Measurements from ENCODE around the gene OXSM.

DNA sequence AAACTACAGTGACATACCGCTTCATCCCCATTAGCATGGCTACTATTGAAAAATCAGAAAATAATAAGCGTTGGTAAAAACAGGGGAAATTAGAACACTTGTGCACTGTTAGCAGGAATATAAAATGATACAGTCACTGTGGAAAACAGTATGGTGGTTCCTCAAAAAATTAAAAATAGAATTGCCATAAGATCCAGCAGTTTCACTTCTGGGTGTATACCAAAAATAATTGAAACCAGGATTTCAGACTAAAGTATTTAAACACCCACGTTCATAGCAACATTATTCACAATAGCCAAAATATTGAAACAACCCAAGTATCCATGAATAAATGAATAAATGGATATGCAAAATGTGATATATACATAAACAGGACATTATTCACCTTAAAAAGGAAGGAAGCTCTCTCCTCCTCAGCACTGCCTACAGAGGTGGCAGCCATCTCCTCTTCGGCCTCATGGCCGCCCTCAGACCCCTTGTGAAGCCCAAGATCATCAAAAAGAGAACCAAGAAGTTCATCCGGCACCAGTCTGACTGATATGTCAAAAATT lies 40.8 kb upstream of the OXSM start:
- TF ChIP-seq POLR2AphosphoS5 (IDR thresholded peaks at IDR 0.05; ENCODE audit: insufficient read depth in 1 of 2, low read depth in 1 of 2) (no peak), POLR2A (IDR thresholded peaks at IDR 0.05) (no peak)
- TF ChIP-seq, protein P1, sequence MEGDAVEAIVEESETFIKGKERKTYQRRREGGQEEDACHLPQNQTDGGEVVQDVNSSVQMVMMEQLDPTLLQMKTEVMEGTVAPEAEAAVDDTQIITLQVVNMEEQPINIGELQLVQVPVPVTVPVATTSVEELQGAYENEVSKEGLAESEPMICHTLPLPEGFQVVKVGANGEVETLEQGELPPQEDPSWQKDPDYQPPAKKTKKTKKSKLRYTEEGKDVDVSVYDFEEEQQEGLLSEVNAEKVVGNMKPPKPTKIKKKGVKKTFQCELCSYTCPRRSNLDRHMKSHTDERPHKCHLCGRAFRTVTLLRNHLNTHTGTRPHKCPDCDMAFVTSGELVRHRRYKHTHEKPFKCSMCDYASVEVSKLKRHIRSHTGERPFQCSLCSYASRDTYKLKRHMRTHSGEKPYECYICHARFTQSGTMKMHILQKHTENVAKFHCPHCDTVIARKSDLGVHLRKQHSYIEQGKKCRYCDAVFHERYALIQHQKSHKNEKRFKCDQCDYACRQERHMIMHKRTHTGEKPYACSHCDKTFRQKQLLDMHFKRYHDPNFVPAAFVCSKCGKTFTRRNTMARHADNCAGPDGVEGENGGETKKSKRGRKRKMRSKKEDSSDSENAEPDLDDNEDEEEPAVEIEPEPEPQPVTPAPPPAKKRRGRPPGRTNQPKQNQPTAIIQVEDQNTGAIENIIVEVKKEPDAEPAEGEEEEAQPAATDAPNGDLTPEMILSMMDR (IDR thresholded peaks at IDR 0.05): no peak

All from vagina (tissue), 2 donors.